ENCODE data around the gene TTLL1.

Gene TTLL1

DNA sequence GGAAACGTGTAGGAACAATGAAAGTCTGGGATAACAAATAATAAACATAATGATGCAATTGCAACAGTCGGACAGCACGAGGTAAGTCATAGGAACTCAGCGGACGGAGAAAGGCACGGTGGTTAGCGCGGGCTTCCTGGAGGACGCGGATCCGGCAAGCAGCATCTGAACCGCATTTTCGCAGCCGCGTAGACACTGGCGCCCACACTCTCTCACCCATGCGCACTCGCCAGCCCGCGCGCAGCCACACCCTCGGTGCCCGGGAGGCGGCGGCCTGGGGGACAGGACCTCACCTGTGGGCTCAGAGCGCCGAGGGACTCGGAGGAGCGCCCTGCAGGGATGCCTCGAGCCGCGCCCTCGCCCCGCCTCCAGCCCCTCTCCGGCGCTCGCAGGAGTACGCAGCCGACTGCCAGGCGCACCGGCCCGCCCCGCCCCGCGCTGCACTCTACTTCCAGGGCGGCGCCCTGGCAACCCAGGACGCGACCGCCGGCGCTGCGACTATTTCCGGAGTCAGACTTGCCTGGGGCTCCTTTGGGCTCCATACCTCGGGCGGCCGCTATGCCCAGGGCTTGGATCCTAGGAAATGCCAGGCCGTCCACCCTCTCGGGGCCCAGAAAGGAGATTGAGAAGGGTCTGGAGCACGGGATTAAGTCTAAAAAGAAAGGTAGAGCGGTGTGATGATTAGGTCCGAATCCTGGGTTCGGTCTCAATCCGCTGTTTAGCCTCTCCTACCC is at the start of gene TTLL1:
TTLL1 (minus strand) TSS at position 408 of the 734 bp plus-strand sequence. CDS start 13,805 bp downstream, outside the sequence.
- FAIRE-seq, result no peak

DNA sequence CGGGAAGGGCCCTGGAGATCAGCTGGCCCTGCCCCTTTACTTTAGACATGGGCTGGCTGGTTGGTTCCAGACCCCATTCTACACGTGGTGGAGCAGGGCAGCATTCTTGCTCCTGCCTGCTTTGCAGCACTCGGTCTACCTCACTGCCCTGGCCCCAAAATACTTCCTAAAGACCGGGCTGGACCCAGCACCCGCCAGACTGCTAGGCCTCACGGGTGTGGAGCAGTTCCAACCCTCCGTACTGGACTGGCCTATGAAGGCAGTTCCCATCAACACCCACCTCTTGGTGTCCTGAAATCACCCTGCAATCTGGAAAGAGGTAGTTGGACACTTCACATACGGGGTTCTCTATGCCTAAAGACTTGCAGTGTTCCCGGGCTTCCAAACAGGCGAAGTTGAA is 47.6 kb upstream of the TTLL1 start:
- no peak for FAIRE-seq

DNA sequence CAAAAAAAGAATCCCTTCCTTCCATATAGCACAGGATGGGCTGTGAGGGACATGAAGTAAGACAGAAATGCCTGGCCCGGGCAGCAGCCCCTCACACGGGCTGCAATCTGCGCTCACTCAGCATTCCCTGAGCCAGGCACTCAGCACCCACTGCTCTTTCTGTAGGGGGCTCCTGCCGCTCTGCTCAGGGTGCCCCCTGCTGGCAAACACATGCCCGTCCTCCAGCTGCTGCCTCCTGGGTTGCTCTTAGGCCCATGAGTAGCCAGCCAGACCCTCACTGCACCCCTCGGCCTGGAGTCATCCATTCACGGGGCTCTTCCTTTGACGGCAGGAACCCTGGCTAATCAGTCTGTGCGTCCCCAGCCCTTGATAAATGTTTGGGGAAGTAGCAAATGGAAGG is 47.1 kb upstream of the TTLL1 start:
- FAIRE-seq, result no peak

DNA sequence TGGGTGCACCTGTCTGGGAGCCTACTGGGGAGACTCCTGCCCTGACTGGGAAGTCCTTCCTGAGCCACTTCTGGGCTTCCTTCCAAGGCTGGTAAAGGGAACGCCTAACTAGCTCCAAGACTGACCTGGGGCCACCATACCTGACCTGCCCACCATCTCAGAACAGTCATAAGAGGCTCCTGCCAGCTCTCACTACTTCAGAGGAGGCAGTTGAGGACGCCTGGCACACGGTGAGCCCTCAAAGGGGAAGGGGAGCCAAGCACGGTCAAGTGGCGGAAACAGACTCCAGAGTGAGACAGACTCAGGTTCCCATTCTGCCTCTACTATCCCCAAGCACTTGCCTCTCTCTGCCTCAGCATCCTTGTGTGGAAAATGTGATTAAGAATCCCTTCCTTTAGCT is 46.4 kb upstream of the TTLL1 start:
- no peak for FAIRE-seq

DNA sequence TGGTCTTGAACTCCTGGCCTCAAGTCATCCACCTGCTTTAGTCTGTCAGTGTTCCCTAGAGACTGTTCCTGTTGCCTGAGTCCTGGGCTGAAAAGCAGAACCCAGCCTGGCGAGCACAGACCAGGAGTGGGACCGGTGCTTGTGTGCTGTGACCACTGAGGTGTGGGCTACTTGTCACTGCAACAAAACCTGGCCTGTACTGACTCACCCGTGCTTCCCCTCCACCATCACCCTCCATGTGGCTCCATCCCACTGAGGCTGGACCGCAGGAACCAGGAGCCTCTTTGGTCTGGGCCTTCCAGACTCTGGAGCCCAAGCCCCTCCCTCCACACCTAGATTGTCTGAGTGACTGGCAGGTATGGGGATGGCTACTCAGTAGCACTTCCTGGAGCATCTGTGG is 45.4 kb upstream of the TTLL1 start:
- FAIRE-seq, result no peak

DNA sequence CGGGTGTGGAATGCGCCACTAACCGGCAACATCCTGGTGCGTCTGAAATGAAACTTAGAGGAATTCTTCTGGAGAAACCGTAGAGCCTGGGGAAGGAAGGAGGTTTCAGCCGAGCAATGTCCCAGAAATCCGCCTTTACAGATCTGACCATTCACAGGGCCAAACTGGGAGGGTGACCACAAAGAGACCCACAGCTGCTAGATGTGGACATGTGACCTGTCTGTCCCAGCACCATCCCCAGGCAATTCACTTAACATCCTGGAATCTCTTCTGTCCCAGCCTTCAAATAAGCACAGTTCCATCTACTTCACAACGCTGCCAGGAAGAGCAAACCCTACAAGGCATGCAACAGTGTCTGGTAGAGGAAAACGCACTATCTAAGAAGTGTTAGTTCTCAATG is 44.2 kb upstream of the TTLL1 start:
- no peak for FAIRE-seq

DNA sequence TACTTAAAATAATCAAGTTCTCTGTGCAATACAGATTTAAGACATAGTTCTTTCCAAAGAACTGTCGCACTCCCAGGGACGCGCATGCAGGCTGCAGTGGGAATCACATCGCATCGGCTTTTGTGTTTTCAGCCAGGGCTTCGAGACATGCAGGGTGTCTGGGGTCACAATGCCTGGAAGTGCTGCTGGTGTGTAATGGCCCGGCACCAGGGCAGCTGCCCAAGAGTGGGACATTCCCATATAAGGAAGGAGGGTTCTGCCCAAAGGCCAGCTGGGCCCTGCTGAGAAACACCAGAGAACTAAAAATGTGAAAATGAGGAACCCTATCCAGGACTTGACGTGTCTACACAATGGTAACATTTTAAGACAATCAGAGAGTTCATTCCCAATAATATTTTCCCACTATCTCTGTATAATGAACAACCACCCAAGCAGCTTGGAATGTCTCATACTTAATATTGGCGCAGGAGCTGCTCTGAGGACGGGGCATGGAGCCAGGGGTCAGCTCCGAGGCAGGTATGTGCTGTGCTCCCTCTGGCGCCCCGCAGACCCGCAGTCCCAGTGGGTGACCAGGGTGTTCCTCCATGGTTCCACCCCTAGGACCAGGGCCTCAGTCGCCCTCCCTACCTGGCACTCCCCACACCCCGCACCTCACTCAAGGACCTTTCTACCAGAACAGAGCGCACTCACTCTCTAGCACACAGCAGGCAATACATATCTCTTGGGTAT is 42.7 kb upstream of the TTLL1 start:
- FAIRE-seq, result no peak

DNA sequence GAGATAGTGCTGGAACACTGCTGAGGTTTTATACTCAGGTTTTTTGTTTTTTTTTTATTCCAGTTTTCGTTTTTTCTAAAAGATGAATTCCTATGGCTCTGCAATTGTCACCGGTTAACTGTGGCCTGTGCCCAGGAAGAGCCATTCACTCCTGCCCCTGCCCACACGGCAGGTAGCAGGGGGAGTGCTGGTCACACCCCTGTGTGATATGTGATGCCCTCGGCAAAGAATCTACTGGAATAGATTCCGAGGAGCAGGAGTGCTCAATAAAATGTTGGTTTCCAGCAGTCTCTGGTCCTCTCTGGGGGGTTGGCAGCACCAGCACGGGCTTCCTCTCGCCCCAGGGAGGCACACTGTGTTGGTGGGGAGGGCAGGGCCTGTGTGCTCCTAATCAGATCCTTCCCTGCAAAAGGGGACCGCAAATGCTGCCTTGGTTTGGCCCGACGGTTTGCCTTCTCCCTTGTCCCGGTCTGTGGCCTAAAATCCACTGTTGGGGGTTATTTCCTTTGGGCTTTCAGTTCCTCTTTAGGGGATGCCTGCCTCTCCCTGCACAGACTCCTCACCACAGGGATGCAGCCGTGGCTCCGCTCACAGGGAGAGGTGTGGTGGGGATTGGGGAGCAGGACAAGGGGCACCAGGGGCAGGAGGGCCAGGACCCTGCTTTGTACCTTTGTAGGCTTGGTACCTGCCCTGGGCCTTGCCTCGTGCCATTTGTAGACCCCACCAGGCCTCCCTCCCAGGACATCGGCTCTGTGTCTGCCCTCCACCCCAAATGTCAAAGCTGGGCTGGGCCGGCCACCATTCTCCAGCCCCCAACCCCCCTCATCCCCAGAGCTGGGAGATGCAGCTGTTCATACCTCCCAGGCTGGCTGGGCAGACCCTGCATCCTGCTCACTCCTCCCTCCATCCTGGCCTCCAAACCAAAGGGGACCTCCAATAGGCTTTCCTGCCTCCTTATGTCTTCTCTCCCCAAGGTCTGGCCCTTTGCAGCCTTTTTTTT is 40.5 kb upstream of the TTLL1 start:
- no peak for FAIRE-seq

DNA sequence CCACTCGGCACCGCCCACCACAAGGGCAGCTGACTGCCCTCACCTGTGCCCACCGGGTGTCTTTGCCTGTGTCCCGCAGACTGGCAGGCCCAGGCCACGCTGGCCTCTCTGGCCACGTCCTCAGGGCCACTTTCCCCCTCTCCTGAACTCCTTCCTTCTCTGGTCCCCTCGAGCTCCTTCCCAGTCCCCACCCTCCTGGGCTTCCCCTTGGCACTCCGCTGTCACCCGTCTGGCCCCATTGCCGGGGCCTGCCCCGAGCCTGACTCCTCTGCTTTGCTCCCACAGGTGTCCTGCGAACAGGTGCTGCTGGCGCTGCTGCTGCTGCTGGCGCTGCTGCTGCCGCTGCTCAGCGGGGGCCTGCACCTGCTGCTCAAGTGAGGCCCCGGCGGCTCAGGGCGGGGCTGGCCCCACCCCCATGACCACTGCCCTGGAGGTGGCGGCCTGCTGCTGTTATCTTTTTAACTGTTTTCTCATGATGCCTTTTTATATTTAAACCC is 39.8 kb upstream of the TTLL1 start:
- no peak for FAIRE-seq

DNA sequence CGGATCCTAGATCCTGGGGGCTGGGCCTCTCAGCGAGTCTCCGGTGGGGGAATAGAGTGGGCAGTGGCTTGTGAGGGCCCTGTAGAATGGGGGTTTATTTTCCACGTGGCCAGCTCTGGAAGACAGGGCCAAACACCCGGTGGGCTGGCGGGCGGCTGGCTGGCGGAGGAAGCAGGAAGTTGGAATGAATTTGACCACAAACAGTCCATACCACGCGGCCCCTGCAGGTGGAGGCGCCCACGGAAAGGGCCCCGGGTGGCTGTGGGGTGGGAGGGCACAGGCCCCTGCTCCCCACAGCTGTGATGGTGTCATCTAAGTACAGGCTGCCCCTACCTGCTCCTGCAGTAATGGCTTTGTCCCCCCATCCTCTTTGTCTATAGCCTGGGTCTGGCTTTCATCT is 38.9 kb upstream of the TTLL1 start:
- FAIRE-seq, result no peak

DNA sequence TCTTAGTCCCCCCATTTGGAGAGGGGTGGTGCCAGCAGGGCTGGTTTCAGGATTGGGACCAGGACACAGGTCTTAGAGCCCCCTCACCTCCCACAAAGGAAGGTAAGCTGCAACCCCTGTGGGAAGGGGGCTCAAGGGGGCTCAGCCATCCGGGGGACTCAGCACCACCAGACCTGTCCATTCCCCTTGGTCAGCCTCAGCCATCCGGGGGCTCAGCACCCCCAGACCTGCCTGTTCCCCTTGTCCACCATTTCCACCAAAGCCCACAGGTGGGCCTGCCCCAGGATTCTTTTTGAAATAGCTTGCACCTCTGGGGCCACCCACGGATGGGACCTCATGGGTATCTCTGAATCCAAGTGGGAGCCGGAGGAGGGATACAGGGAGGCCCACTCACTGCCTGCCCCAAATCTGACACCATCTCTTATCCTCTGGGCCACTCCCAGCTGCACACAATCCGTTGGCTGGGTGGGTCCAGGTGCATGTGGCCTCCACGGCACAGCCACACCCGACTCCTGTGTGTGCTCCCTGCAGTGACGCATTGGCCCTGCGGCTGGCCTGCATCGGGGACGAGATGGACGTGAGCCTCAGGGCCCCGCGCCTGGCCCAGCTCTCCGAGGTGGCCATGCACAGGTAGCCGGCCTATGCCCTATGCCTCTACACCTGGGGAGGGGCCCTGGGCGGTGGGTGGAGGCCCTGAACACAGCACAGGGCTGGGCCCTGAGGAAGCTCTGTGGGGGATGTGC is 38.1 kb upstream of the TTLL1 start:
- FAIRE-seq, result no peak

DNA sequence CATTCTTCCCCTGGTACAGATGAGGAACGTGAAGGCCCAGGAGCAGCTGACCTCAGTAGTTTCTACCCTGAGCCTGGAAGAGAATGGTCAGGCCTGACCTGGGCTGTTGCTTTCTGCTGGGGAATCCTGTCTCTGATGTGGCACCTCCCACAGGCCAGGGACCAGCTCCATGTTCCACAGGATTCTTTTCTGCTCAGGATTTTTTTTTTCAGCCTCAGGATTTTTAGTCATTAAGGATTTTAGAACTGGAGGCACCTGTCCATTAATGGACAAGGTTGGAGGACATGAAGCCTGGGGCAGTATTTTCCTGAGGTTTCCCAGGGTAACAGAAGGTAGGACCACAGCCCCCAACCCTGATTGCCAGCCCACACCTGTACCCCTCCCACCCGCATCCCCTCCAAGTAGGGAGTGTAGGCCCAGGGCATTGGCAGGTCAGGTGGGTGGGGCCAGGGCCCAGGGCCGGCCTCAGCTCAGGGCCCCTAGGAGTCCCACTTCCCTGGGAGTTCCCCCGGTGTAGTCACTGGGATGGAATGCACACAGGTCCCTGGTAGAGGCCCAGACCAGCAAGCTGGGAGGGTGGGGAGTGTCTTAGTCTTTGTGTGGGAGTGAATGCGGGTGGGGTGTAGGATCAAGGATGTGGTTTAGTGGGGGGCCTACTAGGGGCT is 37.4 kb upstream of the TTLL1 start:
- no peak for FAIRE-seq

DNA sequence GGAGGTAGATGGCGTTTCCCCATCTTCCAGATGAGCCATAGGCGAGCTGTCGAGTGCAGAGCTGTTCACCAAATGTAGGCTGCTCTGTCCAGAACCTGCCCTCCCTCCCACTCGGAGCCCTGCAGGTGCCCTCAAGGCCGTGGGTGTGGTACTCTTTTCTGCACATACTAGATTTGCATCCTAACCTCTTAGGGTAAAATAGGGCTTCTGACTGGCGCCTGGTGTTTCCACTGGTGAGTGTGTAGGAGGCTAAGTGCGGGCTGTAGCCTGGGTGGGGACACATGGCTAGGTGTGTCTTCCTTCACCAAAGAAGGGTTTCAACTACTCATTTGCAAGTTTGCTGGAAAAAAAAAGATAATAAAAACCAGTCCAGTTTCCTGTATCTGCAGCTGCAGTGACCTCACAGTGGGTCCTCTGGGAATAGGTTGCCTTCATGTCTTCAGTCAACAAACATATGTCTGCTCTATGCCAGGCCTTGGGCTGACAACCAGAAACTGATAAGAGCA is 29.8 kb upstream of the TTLL1 start:
- no peak for FAIRE-seq

DNA sequence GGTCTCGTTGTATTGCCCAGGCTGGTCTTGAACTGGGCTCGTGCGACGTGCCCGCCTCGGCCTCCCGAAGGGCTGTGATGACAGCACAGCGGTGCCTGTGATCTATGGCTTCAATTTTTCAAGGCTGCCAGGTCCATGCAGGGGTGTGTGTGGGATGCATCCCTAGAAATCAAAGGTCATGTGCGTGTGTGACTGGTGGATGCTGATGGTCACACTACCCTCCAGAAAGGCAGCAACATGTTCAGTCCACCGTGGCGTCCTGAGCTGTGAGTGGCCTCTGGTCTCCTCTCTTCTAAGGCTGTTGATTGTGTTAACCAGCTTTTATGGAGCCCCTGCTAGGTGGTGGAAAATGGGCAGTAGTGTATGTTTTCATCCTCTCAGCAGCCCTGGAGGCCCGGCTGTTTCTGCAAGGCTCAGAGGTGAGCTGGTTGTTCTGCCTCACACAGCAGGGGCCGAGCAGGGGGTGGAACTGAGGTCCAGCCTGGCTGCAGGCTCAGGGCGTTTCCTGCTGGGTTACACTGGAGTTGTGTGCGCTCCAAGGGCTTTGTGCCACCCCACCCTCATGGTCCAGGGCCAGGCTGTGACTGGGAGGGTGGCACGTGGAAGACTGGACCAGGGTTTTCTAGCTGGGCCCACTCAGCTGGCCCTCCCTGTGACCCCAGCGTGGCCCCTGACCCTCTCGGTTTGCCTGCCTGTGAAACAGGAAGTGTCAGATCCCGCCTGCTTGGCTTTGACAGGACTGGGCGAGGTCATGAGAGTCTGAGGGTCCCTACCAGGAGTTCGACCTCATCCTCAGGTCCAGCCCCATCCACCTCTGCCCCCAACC is 29.0 kb upstream of the TTLL1 start:
- FAIRE-seq, result no peak

DNA sequence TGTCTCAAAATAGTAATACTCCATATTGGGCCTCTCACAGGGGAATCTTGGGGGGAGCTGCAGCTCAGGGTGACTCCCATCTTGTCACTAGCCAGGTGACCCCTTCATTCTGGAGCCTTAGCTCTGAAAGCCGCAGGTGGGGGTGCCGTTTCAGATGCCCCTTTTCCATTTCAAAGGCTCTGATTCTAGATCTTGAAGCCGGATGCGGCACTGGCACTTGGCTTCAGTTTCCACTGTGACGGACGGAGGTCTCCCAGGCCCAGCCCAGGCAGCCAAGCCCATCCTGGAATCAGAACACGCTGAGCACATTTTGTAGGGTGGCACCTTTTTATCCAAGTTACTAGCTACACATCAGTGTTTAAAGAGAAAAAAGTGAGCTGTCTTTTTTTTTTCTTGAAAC is 27.7 kb upstream of the TTLL1 start:
- FAIRE-seq, result no peak

DNA sequence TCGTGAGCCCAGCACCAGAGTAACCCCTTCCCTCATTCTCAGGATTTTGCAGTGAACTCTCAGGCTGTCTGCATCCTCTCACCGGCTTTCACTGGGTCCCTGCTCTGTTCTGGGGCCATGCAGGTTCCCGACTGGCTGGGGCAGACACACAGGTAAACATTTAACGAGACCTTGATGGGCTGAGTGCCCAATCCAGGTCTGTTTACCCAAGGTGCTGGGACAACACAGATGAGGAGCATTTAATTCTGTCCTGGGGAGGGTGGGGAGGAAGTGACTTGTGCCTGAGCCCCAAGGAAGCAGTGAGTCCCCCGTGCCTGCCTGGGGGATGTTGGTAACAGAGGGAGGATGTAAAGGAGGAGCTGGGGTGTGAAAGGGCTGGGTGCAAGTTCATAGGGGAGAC is 25.8 kb upstream of the TTLL1 start:
- no peak for FAIRE-seq

DNA sequence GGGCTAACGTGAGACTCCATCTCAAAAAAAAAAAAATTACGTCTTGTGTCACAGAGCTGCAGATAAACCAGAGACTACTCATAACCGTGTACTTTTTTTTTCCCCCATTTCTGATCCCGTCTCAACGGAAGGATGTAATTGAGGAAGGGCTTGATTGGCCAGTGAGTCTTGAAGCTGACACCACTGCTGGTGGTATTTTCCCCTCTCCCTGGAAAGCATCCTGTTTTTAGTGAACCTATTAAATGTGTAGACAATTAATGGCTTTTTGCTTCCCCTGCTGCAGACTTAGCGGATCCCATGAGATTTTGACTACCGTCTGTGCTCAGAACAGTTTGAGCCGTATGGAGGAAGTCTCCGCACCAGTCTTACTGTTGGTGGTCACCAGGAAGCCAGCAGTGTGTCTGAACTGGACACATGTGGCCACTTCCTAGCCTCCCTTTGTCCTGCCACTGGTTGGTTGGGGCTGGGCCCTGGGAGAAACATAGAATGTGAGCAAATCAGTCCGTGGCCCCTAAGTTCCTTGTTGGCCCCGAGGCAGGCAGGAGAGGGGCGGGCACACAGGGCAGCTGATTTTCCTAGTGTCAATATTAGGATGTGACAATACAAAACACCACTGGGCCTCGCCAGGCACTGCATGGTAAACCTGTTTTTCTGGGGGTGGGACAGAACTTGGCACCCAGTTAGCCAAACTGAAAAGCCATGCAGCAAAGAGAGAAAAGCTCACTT is 24.5 kb upstream of the TTLL1 start:
- FAIRE-seq, result no peak

DNA sequence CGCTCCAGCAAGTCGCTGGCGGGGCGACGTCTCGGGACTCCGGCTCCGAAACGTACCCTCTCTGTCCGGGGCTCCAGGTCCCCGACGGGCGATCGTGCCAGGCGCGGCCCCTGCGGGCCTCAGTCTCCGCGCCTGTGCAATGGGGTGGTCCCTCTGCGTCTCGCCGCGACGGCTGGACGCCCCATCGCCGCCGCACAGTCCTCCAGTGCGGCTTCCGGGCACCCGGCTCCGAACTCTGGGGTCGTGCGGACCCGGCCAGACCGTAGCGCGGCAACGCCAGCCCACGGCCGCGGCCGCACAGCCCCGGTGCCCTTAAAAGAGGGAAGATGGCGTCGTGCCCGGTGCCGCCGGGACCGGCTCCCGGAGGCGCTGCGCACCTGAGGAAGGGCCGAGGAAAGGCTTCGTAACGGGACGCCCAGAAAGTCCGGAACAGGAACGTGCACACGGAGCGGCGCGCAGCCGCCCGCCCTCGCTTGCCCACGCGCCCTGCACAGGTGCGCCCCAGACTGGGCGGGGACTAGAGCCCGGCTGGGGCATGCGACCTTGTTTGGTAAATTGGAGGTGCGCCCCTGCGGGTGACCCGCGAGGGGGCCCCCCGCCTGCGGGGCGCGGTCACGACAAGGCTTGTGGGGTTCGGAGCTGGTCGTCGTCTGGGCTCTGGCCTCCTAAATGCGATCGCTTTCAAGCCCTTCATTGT is 21.9 kb upstream of the TTLL1 start:
- FAIRE-seq, result no peak

DNA sequence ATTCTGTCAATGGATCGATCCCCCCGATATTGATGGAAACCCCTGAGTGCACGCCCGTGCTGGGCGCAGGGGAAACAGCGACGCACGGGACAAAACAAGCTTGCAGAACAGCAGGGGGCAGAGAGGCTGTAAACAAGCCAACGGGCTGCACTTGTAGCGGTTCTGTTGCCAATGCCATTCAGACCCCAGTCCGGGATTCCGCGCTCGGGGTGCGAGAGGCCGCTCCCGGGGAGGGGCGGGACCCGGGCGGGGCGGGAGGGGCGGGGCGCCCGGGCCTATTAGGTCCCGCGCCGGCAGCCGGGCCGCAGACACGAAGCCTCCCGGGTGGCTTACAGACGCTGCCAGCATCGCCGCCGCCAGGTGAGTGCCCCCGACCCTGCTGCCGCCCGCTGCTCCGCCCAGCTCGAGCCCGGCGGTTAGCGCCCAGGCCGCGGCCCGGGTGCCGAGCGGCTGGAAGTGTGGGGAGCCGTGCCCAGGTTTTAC is 21.3 kb upstream of the TTLL1 start, which contains the start of gene BIK:
BIK (plus strand) TSS at position 307 of the 483 bp plus-strand sequence. CDS start 13,273 bp downstream, outside the sequence.
- no peak for FAIRE-seq

All from endometrium (tissue), 2 donors.